Ureter (tissue), 1 donor: ENCODE measurements around the gene ZSWIM3. TPM values are rescaled to one million over a fixed set of nuclear protein-coding genes. Genes with fewer than 3 reads are reported as not detected.

Experiments
- total RNA-seq: library from RNA; stranded (reverse); gene quantifications from one replicate; pipeline ENCODE4 v1.2.4, GENCODE V29; 2023
- donor health status: DM: yes; HTN: yes; CAD: no.

The ZSWIM3 gene
- total RNA-seq, 1 donor from 2014 or later, result 4.1 TPM

Other genes with a start within 250 kb of the ZSWIM3 start
- gene WFDC10A, start 227.9 kb upstream of the ZSWIM3 start, total RNA-seq, result not detected
- not detected for gene WFDC9, start 226.3 kb upstream of the ZSWIM3 start, total RNA-seq
- gene WFDC11, start 187.4 kb upstream of the ZSWIM3 start, total RNA-seq, result not detected
- gene WFDC13, start 155.6 kb upstream of the ZSWIM3 start, total RNA-seq, result 0.55 TPM
- gene WFDC10B, start 152.6 kb upstream of the ZSWIM3 start, total RNA-seq, result 1.9 TPM
- gene SPINT4, start 135.3 kb upstream of the ZSWIM3 start, total RNA-seq, result not detected
- 3.0 TPM for gene WFDC3, start 65.7 kb upstream of the ZSWIM3 start, total RNA-seq
- gene DNTTIP1, start 65.7 kb upstream of the ZSWIM3 start, total RNA-seq, result 24.5 TPM
- gene UBE2C, start 45.0 kb upstream of the ZSWIM3 start, total RNA-seq, result 1.1 TPM
- 0.57 TPM for gene TNNC2, start 30.3 kb upstream of the ZSWIM3 start, total RNA-seq
- 31.4 TPM for gene SNX21, start 23.8 kb upstream of the ZSWIM3 start, total RNA-seq
- gene ACOT8, start 222 bp upstream of the ZSWIM3 start, total RNA-seq, result 21.0 TPM
- gene ZSWIM1, start 23.6 kb downstream of the ZSWIM3 start, total RNA-seq, result 14.4 TPM
- 8.6 TPM for gene SPATA25, start 30.0 kb downstream of the ZSWIM3 start, total RNA-seq
- gene NEURL2, start 33.6 kb downstream of the ZSWIM3 start, total RNA-seq, result 17.9 TPM
- 98.0 TPM for gene CTSA, start 33.7 kb downstream of the ZSWIM3 start, total RNA-seq
- 101 TPM for gene PLTP, start 54.5 kb downstream of the ZSWIM3 start, total RNA-seq
- 37.5 TPM for gene PCIF1, start 77.1 kb downstream of the ZSWIM3 start, total RNA-seq
- gene ZNF335, start 114.6 kb downstream of the ZSWIM3 start, total RNA-seq, result 23.9 TPM
- 1.4 TPM for gene MMP9, start 151.3 kb downstream of the ZSWIM3 start, total RNA-seq
- not detected for gene SLC12A5, start 171.6 kb downstream of the ZSWIM3 start, total RNA-seq
- 30.0 TPM for gene NCOA5, start 232.3 kb downstream of the ZSWIM3 start, total RNA-seq